ENCODE results near the gene FAM174C. TPM values are rescaled to one million over a fixed set of nuclear protein-coding genes. Genes with fewer than 3 reads are reported as not detected.
A peak's percentile ranks its signal among the peaks of the same experiment; 100 is the strongest.

FAM174C gene
- polyA plus RNA-seq, 4 donors: 40.0 to 118 (median 82.3) TPM

DNA sequence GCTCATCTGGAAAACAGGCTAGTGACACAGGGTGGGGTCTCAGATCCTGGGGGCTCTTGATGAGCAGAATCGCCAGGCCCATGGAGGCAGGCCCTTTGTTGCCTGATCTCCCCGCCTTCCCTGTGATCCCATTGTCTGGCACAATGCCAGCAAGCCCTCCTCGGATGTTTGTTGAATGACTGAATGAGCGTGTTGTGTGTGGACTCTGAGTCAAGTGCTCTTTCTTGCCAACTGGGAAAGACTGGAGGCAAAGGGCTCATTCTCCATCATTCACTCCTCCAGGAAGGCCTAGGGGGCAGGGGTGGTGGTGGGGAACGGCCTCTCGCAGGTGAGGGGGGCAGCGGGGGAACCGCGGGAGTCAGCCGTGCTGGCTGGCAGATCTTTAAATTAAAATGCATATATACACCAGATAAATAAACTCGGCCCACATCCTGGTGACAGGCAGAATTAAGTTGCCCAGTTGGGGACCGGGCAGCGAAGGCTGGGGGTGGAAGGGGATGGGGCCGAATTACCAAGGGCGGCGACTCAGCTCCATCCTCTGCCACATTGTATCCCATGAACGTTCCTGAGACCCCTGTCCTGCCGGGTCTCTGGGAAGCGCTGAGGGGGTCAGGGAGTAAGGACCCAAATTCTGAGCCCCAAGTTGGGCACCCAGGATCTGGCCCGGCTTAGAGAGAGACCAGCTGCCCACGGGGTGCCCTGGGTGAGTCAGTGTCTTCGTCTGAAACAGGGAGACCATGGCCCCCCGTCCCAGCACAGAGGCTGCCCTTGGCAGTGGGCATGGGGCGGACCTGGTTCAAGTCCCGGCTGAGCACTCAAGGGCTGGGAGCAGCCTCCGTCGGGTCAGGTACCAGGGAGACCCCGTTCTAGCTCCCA, 34.9 kb downstream of the FAM174C start:
- H3K27me3 ChIP-seq (ENCODE audit: control insufficient read depth in 3 of 3, insufficient read depth in 3 of 3, low read length in 3 of 3): peaks cover 0 to 2% (median 2%) of the 10 kb centered on the region in 3 donors
- H3K4me3 ChIP-seq (ENCODE audit: low read depth in 1 of 3, low read length in 3 of 3): no peak overlapping the region
- H3K27ac ChIP-seq (ENCODE audit: low read depth in 1 of 3, low read length in 2 of 3): no peak overlapping the region
- no peaks in the 10 kb centered on the region for H3K36me3 ChIP-seq (ENCODE audit: control insufficient read depth in 3 of 3, insufficient read depth in 2 of 3, low read depth in 1 of 3, low read length in 3 of 3)
- H3K4me1 ChIP-seq (ENCODE audit: control insufficient read depth in 3 of 3, insufficient read depth in 2 of 3, low read depth in 1 of 3, low read length in 2 of 3): peaks cover 0 to 5% (median 0%) of the 10 kb centered on the region in 3 donors
- DNase-seq (no peak), FAIRE-seq (no peak)
- WGBS, 3 donors: 58 to 75% (median 67%) methylated on average over 26 to 28 of the region's 28 CpGs
- no peaks in the 10 kb centered on the region for H3K9me3 ChIP-seq (ENCODE audit: control insufficient read depth in 2 of 2, insufficient read depth in 1 of 2, low read depth in 1 of 2, low read length in 1 of 2)

DNA sequence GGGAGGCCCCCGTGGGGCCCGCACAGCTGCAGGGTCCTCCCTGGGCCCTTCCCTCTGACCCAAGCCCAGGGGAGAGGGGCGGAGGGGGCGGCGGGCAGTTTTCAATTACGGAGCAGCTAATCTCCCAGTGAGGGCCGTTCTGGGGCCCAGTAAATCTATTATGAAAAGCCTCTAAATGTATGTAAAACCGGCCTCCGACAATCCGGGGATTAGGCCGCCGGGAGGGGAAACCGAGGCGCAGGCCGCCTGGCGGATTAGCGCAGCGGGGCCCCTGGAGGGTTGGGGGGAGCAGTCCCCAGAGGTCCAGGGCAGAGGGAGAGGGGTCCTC, 35.5 kb downstream of the FAM174C start:
- Histone ChIP-seq H3K4me3 (ENCODE audit: low read depth in 1 of 3, low read length in 3 of 3) (no peak overlapping the region), H3K27me3 (ENCODE audit: control insufficient read depth in 3 of 3, insufficient read depth in 3 of 3, low read length in 3 of 3) (peaks cover under 1 to 2% (median 2%) of the 10 kb centered on the region in 3 donors), H3K27ac (ENCODE audit: low read depth in 1 of 3, low read length in 2 of 3) (no peak overlapping the region), H3K4me1 (ENCODE audit: control insufficient read depth in 3 of 3, insufficient read depth in 2 of 3, low read depth in 1 of 3, low read length in 2 of 3) (peaks cover 0 to 9% (median 0%) of the 10 kb centered on the region in 3 donors), H3K9me3 (ENCODE audit: control insufficient read depth in 2 of 2, insufficient read depth in 1 of 2, low read depth in 1 of 2, low read length in 1 of 2) (no peaks in the 10 kb centered on the region), H3K36me3 (ENCODE audit: control insufficient read depth in 3 of 3, insufficient read depth in 2 of 3, low read depth in 1 of 3, low read length in 3 of 3) (no peaks in the 10 kb centered on the region)
- FAIRE-seq (no peak), DNase-seq (no peak)
- 88 to 91% (median 90%) methylated on average over 17 to 18 of the region's 18 CpGs for WGBS, 3 donors

DNA sequence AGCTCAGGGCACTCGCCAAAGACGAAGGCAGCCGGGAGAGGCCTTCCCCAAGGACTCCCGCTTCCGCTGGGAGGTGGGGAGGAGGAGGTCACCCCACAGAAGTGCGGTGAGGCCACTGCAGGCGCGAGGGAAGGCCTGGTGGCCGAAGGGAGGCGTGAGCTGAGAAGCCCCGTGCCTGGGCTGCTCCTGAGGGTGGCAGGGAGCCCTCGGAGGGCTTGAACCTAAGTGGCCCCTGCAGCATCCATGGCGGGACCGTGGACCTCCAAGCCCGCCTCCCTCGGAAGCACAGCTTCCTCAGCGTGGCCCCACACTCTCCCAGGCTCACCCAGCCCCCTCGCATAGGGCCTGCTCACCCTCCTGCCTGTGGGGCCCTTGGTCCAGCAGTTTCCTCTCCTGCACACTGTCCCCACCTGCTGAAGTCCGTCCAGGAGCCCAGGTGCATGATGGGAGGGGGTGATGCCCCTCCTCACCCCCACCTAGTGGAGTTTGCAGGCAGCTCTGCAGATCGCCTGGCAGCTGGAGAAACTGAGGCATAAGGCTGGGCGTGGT, 36.3 kb downstream of the FAM174C start:
- FAIRE-seq: no peak
- peaks cover 2 to 8% (median 2%) of the 10 kb centered on the region in 3 donors for H3K27me3 ChIP-seq (ENCODE audit: control insufficient read depth in 3 of 3, insufficient read depth in 3 of 3, low read length in 3 of 3)
- 53 to 61% (median 59%) methylated on average over 17 to 21 of the region's 21 CpGs for WGBS, 3 donors
- H3K9me3 ChIP-seq (ENCODE audit: control insufficient read depth in 2 of 2, insufficient read depth in 1 of 2, low read depth in 1 of 2, low read length in 1 of 2): no peaks in the 10 kb centered on the region
- DNase-seq: no peak
- peaks cover 0 to 9% (median 0%) of the 10 kb centered on the region in 3 donors for H3K4me1 ChIP-seq (ENCODE audit: control insufficient read depth in 3 of 3, insufficient read depth in 2 of 3, low read depth in 1 of 3, low read length in 2 of 3)
- no peak overlapping the region for H3K4me3 ChIP-seq (ENCODE audit: low read depth in 1 of 3, low read length in 3 of 3)
- H3K27ac ChIP-seq (ENCODE audit: low read depth in 1 of 3, low read length in 2 of 3): no peak overlapping the region
- no peaks in the 10 kb centered on the region for H3K36me3 ChIP-seq (ENCODE audit: control insufficient read depth in 3 of 3, insufficient read depth in 2 of 3, low read depth in 1 of 3, low read length in 3 of 3)

DNA sequence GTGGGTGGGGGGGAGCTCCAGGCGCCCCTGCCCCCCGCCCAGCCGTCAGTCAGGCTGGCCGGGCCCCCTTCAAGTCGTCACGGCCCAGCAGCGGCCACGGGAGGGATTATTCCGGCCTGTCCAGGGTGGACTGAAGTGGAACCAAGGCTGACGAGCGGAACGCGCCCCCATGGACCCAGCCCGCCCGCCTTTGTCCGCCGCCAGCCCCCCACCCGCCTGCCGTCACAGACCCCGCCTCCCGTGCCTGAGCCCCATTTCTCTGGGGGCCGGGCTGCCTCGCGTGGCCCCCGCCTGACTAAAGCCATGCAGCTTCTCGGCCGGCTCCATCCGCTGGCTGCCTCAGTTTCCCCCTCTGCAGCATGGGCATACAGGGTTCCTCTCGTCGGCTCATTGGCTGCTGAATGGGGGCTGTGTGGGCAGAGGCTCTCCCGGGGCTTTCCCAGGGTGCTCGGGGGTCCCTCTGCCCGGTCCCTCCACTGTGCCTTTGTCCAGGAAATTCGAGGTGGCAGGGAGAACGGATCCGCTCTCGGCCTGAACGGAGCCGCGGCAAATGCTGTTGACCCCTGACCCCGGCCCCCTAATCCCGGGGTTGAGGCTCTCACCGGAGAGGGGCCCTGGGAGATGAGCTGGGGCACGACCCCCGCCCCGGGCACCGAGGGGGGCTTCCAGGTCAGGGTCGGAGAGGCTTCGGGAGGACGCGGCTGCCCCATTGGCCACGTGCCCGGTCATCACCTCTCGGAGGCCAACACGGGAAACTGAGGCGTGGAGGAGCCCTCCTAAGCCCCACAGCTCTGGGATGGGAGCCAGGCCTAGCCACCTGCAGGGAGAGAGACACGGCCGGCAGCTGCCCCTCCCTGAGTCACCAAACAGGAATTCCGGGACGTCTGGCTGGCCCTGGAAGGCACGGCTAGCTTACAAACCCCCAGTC, 37.7 kb downstream of the FAM174C start:
- Histone ChIP-seq H3K4me1 (ENCODE audit: control insufficient read depth in 3 of 3, insufficient read depth in 2 of 3, low read depth in 1 of 3, low read length in 2 of 3) (peaks cover 0 to 9% (median 0%) of the 10 kb centered on the region in 3 donors), H3K36me3 (ENCODE audit: control insufficient read depth in 3 of 3, insufficient read depth in 2 of 3, low read depth in 1 of 3, low read length in 3 of 3) (no peaks in the 10 kb centered on the region), H3K9me3 (ENCODE audit: control insufficient read depth in 2 of 2, insufficient read depth in 1 of 2, low read depth in 1 of 2, low read length in 1 of 2) (no peaks in the 10 kb centered on the region), H3K27me3 (ENCODE audit: control insufficient read depth in 3 of 3, insufficient read depth in 3 of 3, low read length in 3 of 3) (peaks cover 2 to 22% (median 2%) of the 10 kb centered on the region in 3 donors), H3K4me3 (ENCODE audit: low read depth in 1 of 3, low read length in 3 of 3) (no peak overlapping the region), H3K27ac (ENCODE audit: low read depth in 1 of 3, low read length in 2 of 3) (no peak overlapping the region)
- FAIRE-seq: no peak
- DNase-seq: peak; percentile 29 to 42
- 42 to 70% (median 52%) methylated on average over 46 to 61 of the region's 61 CpGs for WGBS, 3 donors

DNA sequence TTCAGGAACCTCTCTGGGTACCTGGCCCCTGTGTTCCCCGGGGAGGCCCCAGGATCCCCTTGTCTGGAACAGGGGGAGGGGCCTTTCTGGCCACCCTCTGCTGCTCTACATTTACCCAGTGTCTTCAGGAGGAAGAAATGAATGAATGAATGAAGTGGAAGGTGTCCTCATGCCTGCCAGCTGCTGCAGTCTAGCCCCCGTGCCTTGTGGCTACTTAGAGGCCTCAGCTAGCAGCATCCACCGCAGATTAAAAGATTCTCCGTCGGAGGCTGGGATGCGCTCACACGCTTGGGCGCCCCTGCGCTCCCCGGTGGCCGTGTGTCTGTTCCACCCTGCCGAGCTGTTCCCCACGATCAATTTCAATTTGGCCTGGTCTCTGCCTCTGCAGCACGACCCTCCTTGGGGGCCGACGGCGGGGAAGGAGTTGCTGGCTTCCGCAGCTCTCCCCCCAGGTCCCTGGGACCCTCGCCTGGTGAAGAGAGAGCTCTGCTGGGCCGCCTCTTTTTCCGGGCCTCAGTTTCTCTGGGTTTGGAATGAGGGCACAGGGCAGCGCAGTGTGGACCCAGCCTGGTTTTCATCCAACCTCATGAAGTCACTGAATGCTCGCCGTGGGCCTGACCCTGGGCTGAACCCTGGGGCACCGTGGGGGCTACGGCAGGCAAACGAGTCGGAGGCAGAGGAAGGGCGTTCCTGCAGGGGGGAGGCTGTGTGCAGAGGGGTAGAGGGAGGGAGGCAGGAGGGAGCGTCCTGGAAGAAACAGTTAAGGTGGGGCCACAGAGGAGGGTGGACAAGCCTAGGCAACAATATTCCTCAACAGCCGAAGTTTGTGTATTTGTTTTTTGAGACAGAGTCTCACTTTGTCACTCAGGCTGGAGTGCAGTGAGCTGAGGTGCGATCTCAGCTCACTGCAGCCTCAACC, 38.6 kb downstream of the FAM174C start:
- Histone ChIP-seq H3K9me3 (ENCODE audit: control insufficient read depth in 2 of 2, insufficient read depth in 1 of 2, low read depth in 1 of 2, low read length in 1 of 2) (no peaks in the 10 kb centered on the region), H3K27ac (ENCODE audit: low read depth in 1 of 3, low read length in 2 of 3) (no peak overlapping the region), H3K27me3 (ENCODE audit: control insufficient read depth in 3 of 3, insufficient read depth in 3 of 3, low read length in 3 of 3) (peaks cover 2 to 29% (median 2%) of the 10 kb centered on the region in 3 donors), H3K4me1 (ENCODE audit: control insufficient read depth in 3 of 3, insufficient read depth in 2 of 3, low read depth in 1 of 3, low read length in 2 of 3) (peaks cover 0 to 13% (median 0%) of the 10 kb centered on the region in 3 donors), H3K36me3 (ENCODE audit: control insufficient read depth in 3 of 3, insufficient read depth in 2 of 3, low read depth in 1 of 3, low read length in 3 of 3) (no peaks in the 10 kb centered on the region), H3K4me3 (ENCODE audit: low read depth in 1 of 3, low read length in 3 of 3) (no peak overlapping the region)
- DNase-seq (no peak), FAIRE-seq (no peak)
- 61 to 69% (median 66%) methylated on average over 32 of the region's 32 CpGs for WGBS, 3 donors

DNA sequence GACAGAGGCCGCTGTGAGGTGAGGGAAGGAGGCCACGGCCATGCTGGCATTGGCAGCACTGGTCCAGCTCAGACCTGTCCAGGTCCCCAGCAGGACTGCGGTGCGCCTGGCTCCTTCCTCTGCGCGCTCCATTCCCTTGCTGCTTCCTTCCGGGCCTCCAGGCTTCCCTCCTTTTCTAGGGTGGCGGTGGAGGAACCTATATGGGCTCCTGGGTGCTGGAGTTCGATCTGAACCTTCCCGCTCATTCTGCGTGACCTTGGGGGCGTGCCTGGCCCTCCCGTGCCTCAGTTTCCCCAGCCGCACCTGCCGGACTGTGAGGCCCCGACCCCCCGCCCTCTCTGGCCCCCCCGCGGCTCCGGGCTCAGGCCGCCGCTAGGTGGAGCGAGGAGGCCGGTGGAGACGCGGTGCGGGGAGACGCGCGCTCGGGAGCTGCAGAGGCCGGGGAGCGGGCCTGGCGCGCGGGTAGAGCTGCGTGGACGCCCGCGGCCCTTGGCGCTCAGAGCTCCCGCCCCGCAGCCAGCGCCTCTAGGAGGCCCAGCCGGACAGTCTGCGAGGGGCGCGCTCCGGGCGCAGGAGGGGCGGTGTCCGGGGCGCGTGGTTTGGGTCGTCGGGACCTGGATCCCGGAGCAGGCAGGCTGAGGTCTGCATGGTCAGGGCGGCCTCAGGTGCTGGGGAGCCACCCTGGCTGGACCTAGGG, 40.3 kb downstream of the FAM174C start:
- no peak for FAIRE-seq
- H3K9me3 ChIP-seq (ENCODE audit: control insufficient read depth in 2 of 2, insufficient read depth in 1 of 2, low read depth in 1 of 2, low read length in 1 of 2): no peaks in the 10 kb centered on the region
- no peaks in the 10 kb centered on the region for H3K36me3 ChIP-seq (ENCODE audit: control insufficient read depth in 3 of 3, insufficient read depth in 2 of 3, low read depth in 1 of 3, low read length in 3 of 3)
- DNase-seq: peak; percentile 62 to 65
- peaks cover 0 to 15% (median 0%) of the 10 kb centered on the region in 3 donors for H3K4me1 ChIP-seq (ENCODE audit: control insufficient read depth in 3 of 3, insufficient read depth in 2 of 3, low read depth in 1 of 3, low read length in 2 of 3)
- peaks cover 2 to 32% (median 2%) of the 10 kb centered on the region in 3 donors for H3K27me3 ChIP-seq (ENCODE audit: control insufficient read depth in 3 of 3, insufficient read depth in 3 of 3, low read length in 3 of 3)
- H3K4me3 ChIP-seq (ENCODE audit: low read depth in 1 of 3, low read length in 3 of 3): peak overlapping the region in 1 of 3 donors; percentile 29
- WGBS, 3 donors: 3 to 9% (median 7%) methylated on average over 46 to 58 of the region's 58 CpGs
- H3K27ac ChIP-seq (ENCODE audit: low read depth in 1 of 3, low read length in 2 of 3): no peak overlapping the region

DNA sequence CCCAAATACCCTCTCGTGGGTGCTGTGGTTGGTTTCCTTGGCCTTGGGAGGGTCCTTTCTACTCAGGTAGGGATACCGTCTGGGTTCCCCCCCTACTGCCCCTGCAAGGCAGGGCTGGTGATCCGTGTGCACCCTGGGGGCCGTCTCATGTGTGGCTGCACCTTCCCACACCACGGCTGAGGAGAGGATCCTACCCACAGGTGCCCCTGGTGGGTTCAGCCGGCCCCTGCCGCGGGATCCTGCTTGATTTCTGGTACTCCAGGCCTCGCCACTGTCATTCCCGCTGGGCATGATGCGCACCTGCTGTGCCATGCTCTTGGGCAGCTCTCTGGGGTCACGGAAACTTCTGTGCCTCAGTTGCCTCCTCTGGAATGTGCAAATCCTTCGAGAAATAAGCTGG, 41.1 kb downstream of the FAM174C start:
- Histone ChIP-seq H3K36me3 (ENCODE audit: control insufficient read depth in 3 of 3, insufficient read depth in 2 of 3, low read depth in 1 of 3, low read length in 3 of 3) (no peaks in the 10 kb centered on the region), H3K4me3 (ENCODE audit: low read depth in 1 of 3, low read length in 3 of 3) (no peak overlapping the region), H3K9me3 (ENCODE audit: control insufficient read depth in 2 of 2, insufficient read depth in 1 of 2, low read depth in 1 of 2, low read length in 1 of 2) (no peaks in the 10 kb centered on the region), H3K4me1 (ENCODE audit: control insufficient read depth in 3 of 3, insufficient read depth in 2 of 3, low read depth in 1 of 3, low read length in 2 of 3) (peaks cover 0 to 15% (median 0%) of the 10 kb centered on the region in 3 donors), H3K27ac (ENCODE audit: low read depth in 1 of 3, low read length in 2 of 3) (no peak overlapping the region), H3K27me3 (ENCODE audit: control insufficient read depth in 3 of 3, insufficient read depth in 3 of 3, low read length in 3 of 3) (peaks cover 2 to 32% (median 2%) of the 10 kb centered on the region in 3 donors)
- no peak for FAIRE-seq
- DNase-seq: no peak
- WGBS, 3 donors: 62 to 79% (median 63%) methylated on average over 12 to 13 of the region's 13 CpGs
